ENCODE measurements around the gene TEAD3. TPM values are rescaled to one million over a fixed set of nuclear protein-coding genes. Genes with fewer than 3 reads are reported as not detected.

TEAD3 gene
- total and polyA plus RNA-seq, 12 donors, result 27.9 to 54.4 (median 34.4) TPM

DNA sequence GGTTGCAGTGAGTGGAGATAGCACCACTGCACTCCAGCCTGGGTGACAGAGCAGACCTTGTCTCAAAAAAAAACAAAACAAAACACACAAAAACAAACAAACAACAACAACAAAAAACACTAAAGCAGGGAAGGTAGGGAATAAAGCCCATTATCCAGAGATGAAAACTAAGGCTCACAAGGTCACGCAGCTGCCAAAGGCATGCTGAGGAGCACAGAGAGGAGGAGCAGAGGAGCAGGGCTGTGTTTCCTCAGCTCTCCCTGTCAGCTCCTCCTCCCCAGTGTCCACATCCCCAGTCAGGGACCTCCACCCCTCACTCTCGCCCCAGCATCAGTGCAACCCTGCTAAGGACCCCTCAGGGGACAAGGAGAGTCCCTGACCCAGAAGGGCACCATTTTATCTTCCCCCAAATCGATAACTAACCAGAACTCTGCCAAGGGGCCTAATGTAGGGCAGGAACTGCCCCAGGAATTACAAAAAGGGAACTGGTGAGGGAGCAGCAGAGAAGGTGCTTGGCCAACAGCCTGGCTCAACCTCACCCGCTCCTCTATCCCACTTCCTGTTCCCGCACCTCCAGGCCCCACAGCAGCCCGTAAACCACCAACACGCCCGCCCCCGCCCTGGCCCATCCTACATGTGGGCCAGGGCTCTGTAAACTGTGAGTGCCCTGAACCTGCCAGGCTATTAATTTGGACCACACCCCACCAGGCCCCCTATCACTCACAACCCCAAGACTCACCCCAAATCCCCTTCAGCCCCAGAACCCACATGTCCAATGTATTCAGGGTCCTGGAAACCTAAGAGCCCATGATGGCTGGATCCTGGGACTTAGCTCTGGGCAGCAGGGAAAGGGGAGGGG is 9.0 kb downstream of the TEAD3 start:
- ATAC-seq, result no peak
- DNase-seq, result no peak
- peaks cover 0 to 18% (median 0%) of the 10 kb centered on the region in 9 donors for H3K36me3 ChIP-seq
- no peak overlapping the region for H3K4me3 ChIP-seq
- TF ChIP-seq, protein P1, sequence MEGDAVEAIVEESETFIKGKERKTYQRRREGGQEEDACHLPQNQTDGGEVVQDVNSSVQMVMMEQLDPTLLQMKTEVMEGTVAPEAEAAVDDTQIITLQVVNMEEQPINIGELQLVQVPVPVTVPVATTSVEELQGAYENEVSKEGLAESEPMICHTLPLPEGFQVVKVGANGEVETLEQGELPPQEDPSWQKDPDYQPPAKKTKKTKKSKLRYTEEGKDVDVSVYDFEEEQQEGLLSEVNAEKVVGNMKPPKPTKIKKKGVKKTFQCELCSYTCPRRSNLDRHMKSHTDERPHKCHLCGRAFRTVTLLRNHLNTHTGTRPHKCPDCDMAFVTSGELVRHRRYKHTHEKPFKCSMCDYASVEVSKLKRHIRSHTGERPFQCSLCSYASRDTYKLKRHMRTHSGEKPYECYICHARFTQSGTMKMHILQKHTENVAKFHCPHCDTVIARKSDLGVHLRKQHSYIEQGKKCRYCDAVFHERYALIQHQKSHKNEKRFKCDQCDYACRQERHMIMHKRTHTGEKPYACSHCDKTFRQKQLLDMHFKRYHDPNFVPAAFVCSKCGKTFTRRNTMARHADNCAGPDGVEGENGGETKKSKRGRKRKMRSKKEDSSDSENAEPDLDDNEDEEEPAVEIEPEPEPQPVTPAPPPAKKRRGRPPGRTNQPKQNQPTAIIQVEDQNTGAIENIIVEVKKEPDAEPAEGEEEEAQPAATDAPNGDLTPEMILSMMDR (IDR thresholded peaks at IDR 0.05), result no peak
- H3K27me3 ChIP-seq, result peaks cover 0 to 31% (median 0%) of the 10 kb centered on the region in 7 donors
- H3K4me1 ChIP-seq, result peaks cover 27 to 83% (median 66%) of the 10 kb centered on the region in 9 donors
- H3K27ac ChIP-seq, result peak overlapping the region in 8 of 10 donors; percentile 36 to 97 (median 78)
- WGBS, 2 donors, result 47 to 55% methylated on average over 9 of the region's 9 CpGs
- intact Hi-C loops (cut with DNase I), result no loop called here
- no peaks in the 10 kb centered on the region for H3K9me3 ChIP-seq

DNA sequence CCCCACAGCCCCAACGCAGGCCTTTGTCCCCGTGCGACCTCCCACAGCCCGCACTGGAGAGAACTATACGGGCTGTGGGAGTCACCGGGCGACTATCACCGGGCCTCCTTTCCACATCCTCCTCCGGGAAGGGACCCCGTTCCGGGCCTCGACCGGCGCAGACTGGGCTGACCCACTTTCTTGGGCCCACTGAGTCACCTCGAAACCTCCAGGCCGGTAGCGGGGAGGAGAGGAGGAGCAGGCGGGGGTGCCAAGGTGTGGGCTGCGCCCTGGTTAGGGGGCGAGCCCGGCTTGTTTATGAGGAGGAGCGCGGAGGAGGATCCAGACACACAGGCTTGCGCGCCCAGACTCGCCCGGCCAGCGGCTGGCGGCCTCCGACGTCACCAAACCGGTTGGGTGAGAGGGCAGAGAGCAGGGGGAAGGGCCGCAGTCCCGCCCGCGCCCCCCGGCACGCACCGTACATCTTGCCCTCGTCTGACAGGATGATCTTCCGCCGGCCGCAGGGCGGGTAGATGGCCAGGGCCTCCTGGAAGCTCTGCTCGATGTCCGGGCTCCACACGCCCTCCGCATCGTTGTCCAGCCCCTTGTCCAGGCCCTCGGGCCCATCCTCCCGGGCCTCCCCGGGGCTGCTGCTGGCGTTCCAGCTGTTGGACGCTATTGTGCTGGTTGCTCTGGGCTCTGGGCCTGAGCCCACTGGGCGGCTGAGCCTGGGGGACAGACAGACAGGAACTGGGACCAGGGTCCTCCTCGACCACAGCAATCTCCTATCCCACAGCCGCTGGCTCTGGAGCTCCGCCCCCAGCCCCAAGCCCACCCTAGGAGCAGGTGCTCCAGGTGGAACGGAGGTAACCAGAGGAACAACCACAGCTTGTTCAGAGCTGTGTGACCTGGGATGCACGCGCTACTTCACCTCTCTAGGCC is 10.6 kb downstream of the TEAD3 start:
- DNase-seq (peak in 1 of 2 donors; percentile 45), ATAC-seq (peak in 7 of 8 donors; percentile 1 to 36 (median 8))
- peaks cover 0 to 32% (median 0%) of the 10 kb centered on the region in 9 donors for H3K36me3 ChIP-seq
- peak overlapping the region; percentile 18 to 79 (median 70) for H3K27ac ChIP-seq
- no peaks in the 10 kb centered on the region for H3K9me3 ChIP-seq
- whole genome bisulfite sequencing, 2 donors, result 54 to 60% methylated on average over 60 to 61 of the region's 61 CpGs
- peaks cover 15 to 67% (median 50%) of the 10 kb centered on the region in 9 donors for H3K4me1 ChIP-seq
- intact Hi-C loops (cut with DNase I), result no loop called here
- peak overlapping the region in 8 of 10 donors; percentile 6 to 46 (median 33) for H3K4me3 ChIP-seq
- TF ChIP-seq, protein P1 (IDR thresholded peaks at IDR 0.05), result no peak
- peaks cover 0 to 15% (median 0%) of the 10 kb centered on the region in 7 donors for H3K27me3 ChIP-seq

DNA sequence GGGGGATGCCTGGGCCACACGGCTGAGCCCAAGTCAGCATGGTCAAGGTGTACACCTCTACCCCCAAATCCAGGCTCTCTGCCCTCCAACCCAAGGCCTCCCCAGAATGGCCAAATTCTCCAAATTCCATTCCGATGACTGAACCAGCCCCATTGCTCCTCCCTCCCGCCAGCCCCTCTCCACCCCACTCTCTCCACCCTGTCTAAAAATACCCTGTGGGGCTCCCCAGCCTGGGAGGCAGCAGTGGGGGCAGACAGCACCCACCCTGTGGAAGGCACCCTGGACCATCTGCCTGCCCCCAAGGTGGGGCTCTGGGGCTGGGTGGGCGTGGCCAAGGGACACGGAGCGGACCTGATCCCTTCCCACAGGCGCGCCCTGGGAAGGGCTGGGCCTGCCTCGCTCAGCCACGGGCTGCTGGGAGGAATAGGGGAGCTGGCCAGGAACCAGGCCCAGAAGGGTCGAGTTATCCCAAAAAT is 11.4 kb downstream of the TEAD3 start:
- ATAC-seq (peak; percentile 10 to 37 (median 18)), DNase-seq (peak in 1 of 2 donors; percentile 38)
- Histone ChIP-seq H3K4me1 (peaks cover 11 to 68% (median 46%) of the 10 kb centered on the region in 9 donors), H3K9me3 (no peaks in the 10 kb centered on the region), H3K27me3 (peaks cover 0 to 9% (median 0%) of the 10 kb centered on the region in 7 donors), H3K27ac (peak overlapping the region; percentile 18 to 79 (median 70)), H3K36me3 (peaks cover 0 to 35% (median 0%) of the 10 kb centered on the region in 9 donors), H3K4me3 (peak overlapping the region in 6 of 10 donors; percentile 17 to 46 (median 38))
- 37 to 53% methylated on average over 11 of the region's 11 CpGs for WGBS, 2 donors
- TF ChIP-seq, protein P1 (IDR thresholded peaks at IDR 0.05), result no peak
- intact Hi-C loops (cut with DNase I), result no loop called here

Measured in heart right ventricle (tissue), 16 donors.